OCI-LY7 (cell line): ENCODE measurements around the gene MPRIP. TPM values are rescaled to one million over a fixed set of nuclear protein-coding genes. Genes with fewer than 3 reads are reported as not detected.

Source experiments
- BruUV-seq: library from RNA; stranded (reverse); fragments of 400-500 nt; replicated peaks from 2 replicates; lab custom pipeline; 2021; lab: Mats Ljungman, UMichigan
- CTCF ChIA-PET: fragments of 300-600 bp; sonication (Branson Sonifier 250); formaldehyde crosslinking; loops from one replicate; lab custom pipeline; 2022; ENCODE audit warnings: antibody characterized with exemption; ENCODE audit not compliant: unreplicated experiment; lab: Charles Lee
- POLR2A ChIA-PET: fragments of 300-600 bp; sonication (Branson Sonifier 250); formaldehyde crosslinking; loops from one replicate; lab custom pipeline; 2022; ENCODE audit warnings: antibody characterized with exemption; lab: Charles Lee
- DNase-seq: peaks from one replicate; pipeline ENCODE4 v3.0.0-alpha.2; 2015; ENCODE audit warnings: low spot score
- H2AFZ ChIP-seq: fragments of 200-600 bp; sonication (generic), shearing (Covaris generic); 2 replicates; pipeline ENCODE4 v1.6.1; 2014; ENCODE audit warnings: mild to moderate bottlenecking, antibody characterized with exemption, low read length, moderate library complexity
- H3K27ac ChIP-seq: fragments of 200-600 bp; sonication (generic); 2 replicates; pipeline ENCODE4 v1.5.1; 2014; ENCODE audit warnings: mixed run types, low read depth, mild to moderate bottlenecking, moderate library complexity, low read length, inconsistent platforms; ENCODE audit not compliant: poor library complexity, severe bottlenecking
- H3K36me3 ChIP-seq: fragments of 200-600 bp; sonication (generic); 2 replicates; pipeline ENCODE4 v1.6.1; 2014; ENCODE audit warnings: mild to moderate bottlenecking, antibody characterized with exemption, low read length, moderate library complexity, mixed read lengths; ENCODE audit not compliant: insufficient read depth
- H3K4me1 ChIP-seq: fragments of 200-600 bp; sonication (generic); 2 replicates; pipeline ENCODE4 v1.5.1; 2014; ENCODE audit warnings: mild to moderate bottlenecking, low read length; ENCODE audit not compliant: insufficient read depth, poor library complexity, severe bottlenecking
- H3K4me2 ChIP-seq: fragments of 200-600 bp; sonication (generic); 2 replicates; pipeline ENCODE4 v1.6.1; 2014; ENCODE audit warnings: mild to moderate bottlenecking, low read length
- H3K4me3 ChIP-seq: fragments of 200-600 bp; sonication (generic); 2 replicates; pipeline ENCODE4 v1.5.1; 2014; ENCODE audit warnings: mild to moderate bottlenecking, low read depth, low read length; ENCODE audit not compliant: poor library complexity, severe bottlenecking
- H3K79me2 ChIP-seq: fragments of 200-600 bp; sonication (generic); 2 replicates; pipeline ENCODE4 v1.6.1; 2016; ENCODE audit warnings: low read depth, mild to moderate bottlenecking, low read length, moderate library complexity, mixed read lengths; ENCODE audit not compliant: insufficient read depth
- H3K9me2 ChIP-seq: fragments of 200-600 bp; sonication (generic); 2 replicates; pipeline ENCODE4 v1.6.1; 2016; ENCODE audit warnings: mild to moderate bottlenecking, low read length, mixed read lengths; ENCODE audit not compliant: insufficient read depth
- H3K9me3 ChIP-seq: fragments of 200-600 bp; sonication (generic); 2 replicates; pipeline ENCODE4 v1.6.1; 2014; ENCODE audit warnings: mild to moderate bottlenecking, mixed run types, low read length, mixed read lengths
- H4K20me1 ChIP-seq: fragments of 200-600 bp; sonication (generic); 2 replicates; pipeline ENCODE4 v1.6.1; 2014; ENCODE audit warnings: mild to moderate bottlenecking, antibody characterized with exemption, low read length, moderate library complexity, mixed read lengths; ENCODE audit not compliant: insufficient read depth
- CTCF ChIP-seq: fragments of 200-600 bp; sonication (generic); conservative IDR thresholded peaks from 2 replicates; pipeline ENCODE4 v1.5.1; 2014; ENCODE audit warnings: mild to moderate bottlenecking, antibody characterized with exemption, low read length, moderate library complexity, mixed read lengths
- EZH2phosphoT487 ChIP-seq: fragments of 200-600 bp; sonication (generic); IDR thresholded peaks from 2 replicates; pipeline ENCODE4 v1.6.1; 2018; ENCODE audit warnings: low read depth, borderline replicate concordance, mild to moderate bottlenecking, mixed run types, antibody characterized with exemption, low read length, moderate library complexity, mixed read lengths
- intact Hi-C: fragments of 100-400 bp; cut with micrococcal nuclease; formaldehyde crosslinking; loops from one replicate; pipeline ENCODE4 v1.10.0; 2022; ENCODE audit not compliant: unreplicated experiment
- total RNA-seq, 2 experiments: library from RNA; depleted of rRNA in 1 of 2; stranded (reverse); fragments of >200 nt in 1 of 2; shearing (Covaris generic) in 1 of 2; gene quantifications; 2 replicates each; pipeline ENCODE4 v1.2.3, GENCODE V29; 2014 to 2022

MPRIP gene
- total RNA-seq, 2 experiments from 2014 or later = 73.3 to 109 TPM

GRCh38 chr17:17164676-17165075, 122.4 kb downstream of the MPRIP start:
- Histone ChIP-seq H3K4me2 (no peak overlapping the region), H3K27ac (no peak overlapping the region), H3K9me2 (no peaks in the 10 kb centered on the region), H3K4me3 (no peak overlapping the region), H3K9me3 (no peaks in the 10 kb centered on the region), H3K36me3 (peaks cover 12% of the 10 kb centered on the region; the same call in 1 of the 2 replicates), H3K4me1 (no peaks in the 10 kb centered on the region), H2AFZ (no peak overlapping the region), H3K79me2 (no peaks in the 10 kb centered on the region), H4K20me1 (no peaks in the 10 kb centered on the region)
- DNase-seq = no peak
- ChIA-PET POLR2A (no interaction called here), CTCF (no interaction called here)
- intact Hi-C loops = no loop called here
- BruUV-seq = no TSS peak
- no peak for TF ChIP-seq EZH2phosphoT487
- TF ChIP-seq CTCF = no peak

- H4K20me1 ChIP-seq = no peaks in the 10 kb centered on the region
- ChIA-PET POLR2A (no interaction called here), CTCF (no interaction called here)
- H2AFZ ChIP-seq = no peak overlapping the region
- no peaks in the 10 kb centered on the region for H3K9me2 ChIP-seq
- no peaks in the 10 kb centered on the region for H3K9me3 ChIP-seq
- no peak for DNase-seq
- intact Hi-C loops = no loop called here
- BruUV-seq = no TSS peak
- no peak overlapping the region for H3K4me3 ChIP-seq
- no peak for TF ChIP-seq CTCF
- TF ChIP-seq EZH2phosphoT487 = no peak
- H3K4me1 ChIP-seq = no peaks in the 10 kb centered on the region
- H3K79me2 ChIP-seq = no peaks in the 10 kb centered on the region
- H3K27ac ChIP-seq = no peak overlapping the region
- H3K4me2 ChIP-seq = no peak overlapping the region
- peaks cover 12% of the 10 kb centered on the region; the same call in 1 of the 2 replicates for H3K36me3 ChIP-seq
Measured at GRCh38 chr17:17165666-17166308, 123.5 kb downstream of the MPRIP start.

GRCh38 chr17:17166446-17166845, 124.2 kb downstream of the MPRIP start:
- DNase-seq = no peak
- Histone ChIP-seq H3K4me3 (no peak overlapping the region), H3K27ac (no peak overlapping the region), H3K9me3 (no peaks in the 10 kb centered on the region), H4K20me1 (no peaks in the 10 kb centered on the region), H3K36me3 (peaks cover 6% of the 10 kb centered on the region; the same call in 1 of the 2 replicates), H2AFZ (no peak overlapping the region), H3K9me2 (no peaks in the 10 kb centered on the region), H3K4me2 (no peak overlapping the region), H3K4me1 (no peaks in the 10 kb centered on the region), H3K79me2 (no peaks in the 10 kb centered on the region)
- TF ChIP-seq CTCF = no peak
- no peak for TF ChIP-seq EZH2phosphoT487
- CTCF ChIA-PET = no interaction called here
- no TSS peak for BruUV-seq
- intact Hi-C loops = no loop called here
- POLR2A ChIA-PET = no interaction called here
